Stimulated activated CD4-positive, alpha-beta T cell treated with anti-CD3 and anti-CD28 coated beads, Interleukin-2, amount 100 ng/mL, for 4 hours (primary cell): ENCODE data around the gene NTM.

ENCODE experiments used
- DNase-seq: peaks from one replicate; pipeline ENCODE4 v3.0.0-alpha.2; 2020; ENCODE audit warnings: low read depth

Gene NTM

DNA sequence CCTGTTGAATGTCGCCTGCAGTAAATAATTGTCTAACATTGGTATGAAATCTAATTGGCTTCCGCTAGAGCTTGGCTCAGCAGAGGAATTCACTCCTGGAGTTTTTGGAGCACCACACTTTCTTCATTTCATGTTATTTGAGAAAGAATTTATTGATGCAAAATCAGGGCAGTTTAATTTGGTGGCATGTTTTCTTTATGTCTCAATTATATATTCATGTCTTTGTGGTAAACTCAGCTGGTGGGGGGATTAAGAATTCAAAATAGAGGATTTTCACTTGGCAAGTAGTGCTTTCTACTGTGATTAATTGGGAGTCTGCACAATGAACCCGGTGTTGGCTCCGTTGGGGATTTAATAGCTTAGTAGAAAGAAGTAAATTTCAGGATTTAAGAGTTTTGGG, 784.4 kb downstream of the NTM start:
- no peak for DNase-seq

DNA sequence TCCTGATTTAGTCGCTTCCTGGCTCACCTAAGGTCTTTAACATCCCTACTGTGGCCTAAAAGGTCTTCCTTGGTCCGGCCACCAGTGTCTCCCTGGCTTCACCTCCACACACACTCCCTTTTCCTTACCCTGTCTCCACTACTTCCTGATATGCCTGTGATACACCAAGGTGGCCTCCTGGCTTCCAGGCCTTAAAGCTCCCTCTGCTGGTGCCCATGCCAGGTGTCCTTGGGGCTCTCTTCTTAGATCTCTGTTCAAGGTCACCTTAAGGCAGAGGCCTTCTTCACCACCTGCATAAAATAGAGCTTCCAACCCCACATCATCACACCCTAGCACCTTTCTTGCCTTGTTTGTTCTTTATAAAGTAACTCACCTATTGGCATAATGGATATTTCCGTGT, 787.7 kb downstream of the NTM start:
- no peak for DNase-seq

- no peak for DNase-seq
Measured at GRCh38 chr11:132158696-132159095, 788.3 kb downstream of the NTM start.

- DNase-seq = no peak
Measured at GRCh38 chr11:132161403-132162078, 791.1 kb downstream of the NTM start.

DNA sequence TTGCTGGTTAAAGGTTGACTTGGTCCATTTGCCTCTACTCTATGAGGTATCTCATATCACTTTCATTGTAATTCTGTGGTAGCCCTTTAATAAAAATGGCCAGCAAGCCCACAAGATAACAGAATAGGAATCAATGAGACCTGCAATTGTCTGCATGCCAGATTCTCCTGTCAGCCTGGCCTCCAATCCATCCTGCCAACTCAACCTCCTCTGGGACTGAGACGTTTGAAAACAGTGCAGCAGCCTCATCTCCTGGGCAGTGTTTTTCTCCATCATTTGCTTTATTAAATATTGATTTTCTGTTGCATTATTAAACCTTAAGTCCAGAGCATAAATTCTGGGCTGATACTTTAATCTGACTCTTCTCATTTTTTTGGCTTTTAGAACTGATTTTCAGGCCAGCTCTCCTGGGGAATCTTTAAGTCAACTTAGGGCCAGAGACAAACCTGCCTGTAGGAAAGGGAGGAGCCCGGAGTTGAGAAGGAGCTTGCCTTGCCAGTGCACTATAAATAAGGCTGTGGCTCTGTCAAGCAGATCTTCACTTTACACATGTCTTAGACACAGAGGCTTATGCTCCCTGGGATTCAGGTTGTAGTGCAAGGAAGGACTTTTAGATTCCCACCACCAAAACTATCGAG, 798.0 kb downstream of the NTM start:
- DNase-seq = no peak

DNA sequence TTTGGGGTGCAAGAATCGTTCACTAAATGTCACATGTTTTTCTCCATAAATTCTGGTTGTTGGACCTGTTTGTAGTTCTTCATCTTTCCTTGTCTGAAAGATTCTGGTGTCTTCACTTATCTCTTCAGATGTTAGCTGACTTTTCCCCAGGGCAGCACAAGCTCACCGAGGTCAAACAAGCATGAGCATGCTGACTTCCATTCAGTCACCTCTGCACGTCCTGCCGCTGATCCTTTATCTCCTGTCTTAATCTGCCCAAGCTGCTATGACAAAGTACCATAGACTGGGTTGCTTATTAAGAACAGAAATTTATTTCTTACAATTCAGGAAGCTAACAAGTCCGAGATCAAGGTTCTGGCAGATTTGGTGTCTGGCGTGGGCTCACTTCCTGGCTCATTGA, 800.6 kb downstream of the NTM start:
- DNase-seq = no peak

DNA sequence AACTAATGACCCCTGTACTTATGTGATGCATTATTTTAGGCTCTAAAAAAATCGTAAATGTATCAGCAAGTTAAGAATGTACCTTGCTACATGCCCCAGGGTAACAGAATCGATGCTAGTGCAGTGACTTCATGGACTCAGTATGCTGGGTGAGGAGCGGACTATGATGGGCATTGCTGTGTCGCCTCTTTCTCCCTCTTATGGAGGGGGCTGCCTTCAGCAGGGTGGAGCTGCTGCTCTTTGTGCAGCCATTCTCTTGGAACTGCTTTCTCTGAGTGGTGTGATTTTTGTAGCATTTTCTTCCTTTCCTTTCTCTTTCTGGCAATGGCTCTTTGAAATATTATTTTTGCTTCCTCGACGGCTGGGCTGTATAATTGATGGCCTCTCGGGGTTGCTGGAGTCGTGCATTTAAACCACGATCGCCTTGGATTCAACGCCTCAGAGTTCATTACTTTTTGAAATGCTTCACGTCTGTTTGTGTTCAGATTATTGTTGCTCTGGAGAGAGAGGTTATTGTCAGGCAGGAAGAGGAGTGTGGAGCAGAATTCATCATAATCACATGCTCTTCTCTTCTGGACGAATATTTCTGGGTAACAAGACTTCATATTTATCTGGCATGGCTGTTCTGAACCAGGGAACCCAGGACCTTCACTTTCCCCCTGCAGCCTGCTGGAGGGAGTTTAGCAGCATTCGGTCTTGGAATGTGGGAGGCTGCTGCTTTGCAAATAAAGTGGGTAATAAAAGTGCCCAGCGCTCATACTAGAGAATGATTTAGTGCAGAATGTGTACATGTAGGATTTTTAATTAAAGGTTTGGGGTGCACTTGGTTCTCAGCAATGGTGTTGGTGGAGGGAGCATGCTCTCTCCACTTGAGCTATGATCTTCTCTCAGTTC, 804.2 kb downstream of the NTM start:
- DNase-seq = no peak

DNA sequence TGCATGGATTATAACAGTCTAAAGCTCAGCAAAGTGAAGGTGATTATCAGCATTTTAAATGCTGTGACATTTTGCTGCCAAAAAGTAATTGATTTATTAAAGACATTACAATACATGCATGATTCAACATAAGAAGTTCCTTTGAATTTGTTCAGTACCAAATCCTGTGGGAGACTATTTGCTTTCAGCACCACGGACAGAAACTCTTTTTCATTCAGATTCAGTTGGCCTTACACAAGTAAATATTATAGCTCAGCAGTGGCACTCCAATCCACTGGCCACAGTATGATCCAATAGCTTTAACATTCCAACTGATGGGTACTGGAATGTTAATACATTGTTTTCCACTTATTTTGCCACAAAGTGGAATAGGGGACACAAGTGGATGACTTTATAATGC, 806.7 kb downstream of the NTM start:
- no peak for DNase-seq

- DNase-seq = no peak
Measured at GRCh38 chr11:132184079-132184478, 813.7 kb downstream of the NTM start.

DNA sequence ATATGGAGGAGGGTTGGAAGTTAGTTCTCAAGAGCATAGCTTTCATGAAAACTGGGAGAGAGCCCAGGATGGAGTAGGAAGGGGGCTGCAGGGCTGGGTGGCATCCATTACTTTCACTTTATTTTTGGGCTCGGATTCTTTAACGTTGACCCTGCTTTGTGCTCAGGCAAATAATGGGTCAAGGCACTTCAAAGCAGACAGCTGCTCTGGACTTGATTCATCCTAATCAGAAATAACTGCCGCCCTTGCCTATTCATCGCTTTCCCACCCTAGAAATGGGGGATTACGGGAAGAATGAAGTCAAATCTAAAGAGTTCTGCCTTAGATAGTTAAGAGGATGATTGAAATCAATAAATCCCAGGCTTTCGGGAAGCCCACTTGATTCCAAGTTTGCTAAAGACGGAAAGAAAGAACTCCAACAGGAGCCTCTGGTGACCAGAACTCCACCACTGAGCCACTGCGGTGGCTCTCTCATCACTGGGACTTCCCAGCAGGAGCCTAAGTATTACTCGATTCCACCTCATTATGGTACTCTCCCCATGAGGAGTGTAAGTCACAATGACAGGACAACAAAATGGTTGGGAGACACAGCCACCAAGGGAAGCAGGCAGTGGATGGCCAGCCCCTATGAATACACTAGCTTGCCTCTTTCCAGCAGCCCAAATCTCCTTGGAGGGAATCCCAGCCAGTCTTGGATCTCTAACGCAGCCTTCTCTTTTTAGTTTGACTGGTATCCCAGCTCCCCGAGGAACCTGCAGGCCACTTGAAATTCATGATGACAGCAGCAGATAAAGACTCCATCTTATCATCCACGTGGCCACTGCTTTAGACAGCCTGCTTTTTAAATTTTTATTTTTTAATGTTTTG, 815.5 kb downstream of the NTM start:
- no peak for DNase-seq

DNA sequence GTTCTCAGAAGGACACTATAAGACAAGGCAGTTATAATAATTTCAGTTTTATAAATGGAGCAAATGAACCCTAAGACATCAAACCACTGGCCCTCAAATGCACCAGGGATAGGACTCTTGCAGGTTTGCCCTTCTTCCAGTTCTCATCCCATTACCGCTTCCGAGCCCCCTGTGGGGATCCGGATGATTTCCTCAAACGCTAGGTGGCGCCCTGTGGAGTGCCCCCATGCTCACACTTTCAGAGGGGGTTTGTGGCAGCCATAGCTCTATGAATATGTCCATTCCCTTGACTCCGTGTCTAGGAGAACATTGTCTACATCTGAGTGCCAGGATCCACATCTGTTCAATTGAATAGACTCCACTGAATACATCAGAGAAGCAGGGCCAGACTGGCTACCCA, 816.3 kb downstream of the NTM start:
- no peak for DNase-seq

DNA sequence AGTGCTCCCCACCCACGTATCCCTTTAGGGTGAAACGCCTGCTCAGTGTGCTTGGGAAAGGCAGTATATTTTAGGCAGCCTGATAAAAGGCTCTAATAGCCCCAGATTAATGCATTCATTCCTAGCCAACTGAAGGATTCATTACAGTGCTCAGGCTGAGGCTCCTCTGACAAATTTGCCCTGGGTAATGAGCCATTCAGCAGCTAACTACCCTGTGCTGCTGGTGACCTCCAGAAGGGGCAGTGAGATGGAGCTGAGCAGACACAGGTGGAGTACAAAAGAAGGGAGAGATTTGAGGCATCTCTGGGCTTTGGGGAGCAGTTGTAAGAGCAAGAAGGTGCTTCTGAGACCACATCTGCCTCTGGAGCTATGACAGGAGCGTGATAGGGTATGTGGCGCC, 817.0 kb downstream of the NTM start:
- DNase-seq = no peak

DNA sequence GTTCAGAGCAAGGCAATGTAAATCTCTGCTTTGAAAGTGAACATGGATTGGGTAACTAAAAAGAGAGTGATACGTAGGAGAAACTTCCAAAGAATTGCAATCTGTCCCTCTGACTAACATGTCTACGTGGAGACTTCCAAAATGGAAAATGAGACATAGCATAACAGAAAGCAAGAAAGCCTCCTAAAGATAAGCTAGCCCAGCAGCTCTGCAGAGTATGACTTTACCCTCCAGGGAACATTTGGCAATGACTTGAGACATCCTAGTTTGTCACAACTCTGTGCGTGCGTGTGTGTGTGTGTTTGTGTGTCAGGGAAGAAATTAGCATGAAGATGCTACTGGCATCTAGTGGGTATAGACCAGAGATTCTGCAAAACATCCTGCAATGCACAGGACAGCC, 817.4 kb downstream of the NTM start:
- no peak for DNase-seq

- DNase-seq = no peak
Measured at GRCh38 chr11:132196928-132197327, 826.5 kb downstream of the NTM start.

GRCh38 chr11:132200353-132200936, 830.0 kb downstream of the NTM start:
- no peak for DNase-seq

DNA sequence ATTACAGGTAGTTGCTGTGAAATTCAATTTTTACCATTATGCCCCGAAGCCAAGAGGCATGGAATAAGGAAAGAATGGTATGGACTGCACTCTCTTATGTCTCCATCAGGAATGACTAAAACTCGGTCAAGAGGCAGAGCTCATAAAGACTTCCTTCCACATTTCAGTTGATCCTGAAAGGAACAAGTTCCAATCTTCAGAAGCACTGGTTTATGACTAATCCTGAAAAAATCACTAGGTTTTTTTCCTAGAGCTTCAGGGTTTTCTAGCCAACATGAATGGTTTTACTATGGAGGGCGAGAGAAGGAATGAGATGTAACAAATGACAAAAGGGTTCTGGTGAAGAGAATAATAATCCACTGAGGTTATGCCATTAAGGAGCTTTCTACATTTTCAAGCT, 832.2 kb downstream of the NTM start:
- DNase-seq = no peak

DNA sequence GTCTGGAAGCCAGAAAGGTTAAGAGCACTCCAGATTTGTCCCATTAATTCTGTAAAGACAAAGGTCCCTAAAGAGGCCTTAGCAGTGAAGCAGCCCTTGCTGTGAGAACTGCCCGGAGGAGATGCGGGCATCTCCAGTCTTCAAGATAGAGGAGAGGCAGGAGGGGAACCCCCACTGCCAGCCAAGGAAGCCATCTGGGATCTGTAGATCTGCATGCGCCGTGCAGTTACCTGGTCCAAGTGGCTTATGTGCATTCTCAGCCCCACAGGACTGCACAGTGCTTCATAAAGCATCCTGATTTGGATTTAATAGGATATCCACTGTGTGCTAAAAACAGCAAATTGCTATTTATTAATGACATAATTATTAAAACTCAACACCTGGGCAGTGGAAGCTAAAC, 834.6 kb downstream of the NTM start:
- no peak for DNase-seq

- no peak for DNase-seq
Measured at GRCh38 chr11:132205496-132205895, 835.1 kb downstream of the NTM start.

DNA sequence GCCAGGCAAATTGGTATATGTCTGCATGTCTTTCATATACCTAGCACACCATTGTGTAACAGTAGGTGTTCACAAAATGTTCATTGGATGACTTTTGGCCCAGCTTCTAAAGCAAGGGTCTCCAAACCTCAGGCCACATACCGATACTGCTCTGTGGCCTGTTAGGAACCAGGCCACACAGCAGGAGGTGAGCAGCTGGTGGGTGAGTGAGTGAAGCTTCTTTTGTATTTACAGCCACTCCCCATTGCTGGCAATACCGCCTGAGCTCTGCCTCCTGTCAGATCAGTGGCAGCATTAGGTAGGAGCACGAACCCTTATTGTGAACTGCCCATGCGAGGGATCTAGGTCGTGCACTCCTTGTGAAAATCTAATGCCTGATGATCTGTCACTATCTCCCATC, 836.6 kb downstream of the NTM start:
- DNase-seq = no peak

DNA sequence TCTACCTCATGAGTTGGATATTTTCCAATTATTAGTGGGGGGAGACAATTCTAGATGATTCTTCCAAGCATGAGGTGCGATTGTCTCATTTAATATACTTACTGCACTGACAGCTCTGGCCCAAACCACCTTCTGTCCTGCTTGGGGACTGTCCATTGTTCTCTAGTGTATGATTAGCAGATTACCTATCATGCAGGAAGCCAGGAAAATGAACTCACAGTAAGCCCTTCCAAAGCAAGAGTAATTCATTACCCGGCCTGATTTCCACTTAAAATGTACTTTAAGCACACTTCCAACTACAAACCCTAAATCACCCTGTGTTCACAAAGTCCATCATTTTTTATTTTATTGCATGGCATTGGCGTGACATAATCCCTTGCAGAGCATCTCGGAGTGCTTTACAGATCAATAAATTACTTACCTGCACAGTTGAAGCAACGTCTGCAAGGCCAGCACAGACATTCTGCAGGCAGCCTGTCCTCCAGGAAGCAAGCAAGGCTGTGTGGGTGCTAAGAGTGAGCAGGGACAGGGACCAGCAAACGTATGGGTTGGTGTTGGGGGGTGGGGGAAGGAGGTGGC, 838.2 kb downstream of the NTM start:
- no peak for DNase-seq

GRCh38 chr11:132211479-132211878, 841.1 kb downstream of the NTM start:
- no peak for DNase-seq
